ENCODE data around the gene XG.
"Not testable (repeated sequence)": the region's sequence is repeated elsewhere in the genome, so short reads cannot be mapped to it uniquely, and the experiment has no call there.

Gene XG

DNA sequence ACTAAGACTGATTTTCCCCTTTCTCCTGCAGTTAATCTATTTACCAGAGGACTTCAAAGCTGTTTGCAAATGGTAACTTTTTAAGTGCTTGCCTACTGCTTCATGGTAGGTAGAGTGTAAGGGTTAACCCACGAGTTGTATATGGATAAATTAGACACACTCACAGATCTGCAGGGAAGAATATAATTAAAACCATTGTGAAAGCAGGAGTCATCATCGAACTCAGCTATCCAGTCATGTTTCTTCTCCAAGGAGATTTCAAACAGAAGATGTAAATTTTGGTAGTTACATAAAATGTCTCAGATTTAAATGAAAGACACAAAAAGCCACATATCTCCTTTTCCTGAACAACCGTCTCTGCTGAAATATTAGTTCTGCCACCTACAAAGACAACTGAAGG lies 549 bp upstream of the XG start:
- DNase-seq (ENCODE audit: low read depth): no peak
- H3K4me3 ChIP-seq (ENCODE audit: low read depth, low read length): no peak overlapping the region

DNA sequence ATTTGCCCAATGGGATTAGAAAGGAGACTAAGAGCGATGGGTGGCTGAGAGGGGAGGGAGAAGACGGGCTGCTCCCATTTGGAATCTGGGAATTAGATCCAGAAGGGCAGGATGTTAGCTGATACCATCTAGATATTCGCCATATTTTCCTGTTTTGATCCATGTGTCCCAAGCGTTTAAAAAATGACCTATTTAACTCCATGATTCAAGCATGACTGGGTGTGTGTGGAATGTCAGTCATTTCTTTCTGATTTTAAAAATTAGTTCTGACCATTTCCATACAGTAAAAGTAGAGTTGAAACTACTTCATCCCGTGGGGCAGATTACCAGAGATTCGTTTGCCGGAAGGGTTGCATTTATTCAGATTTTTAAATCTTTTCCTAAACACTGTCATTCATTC lies 601 bp downstream of the XG start:
- H3K4me3 ChIP-seq (ENCODE audit: low read depth, low read length); DNase-seq (ENCODE audit: low read depth): not testable (repeated sequence)

More for the DNA sequence above, 549 bp upstream of the XG start:
- TF ChIP-seq, protein P1, sequence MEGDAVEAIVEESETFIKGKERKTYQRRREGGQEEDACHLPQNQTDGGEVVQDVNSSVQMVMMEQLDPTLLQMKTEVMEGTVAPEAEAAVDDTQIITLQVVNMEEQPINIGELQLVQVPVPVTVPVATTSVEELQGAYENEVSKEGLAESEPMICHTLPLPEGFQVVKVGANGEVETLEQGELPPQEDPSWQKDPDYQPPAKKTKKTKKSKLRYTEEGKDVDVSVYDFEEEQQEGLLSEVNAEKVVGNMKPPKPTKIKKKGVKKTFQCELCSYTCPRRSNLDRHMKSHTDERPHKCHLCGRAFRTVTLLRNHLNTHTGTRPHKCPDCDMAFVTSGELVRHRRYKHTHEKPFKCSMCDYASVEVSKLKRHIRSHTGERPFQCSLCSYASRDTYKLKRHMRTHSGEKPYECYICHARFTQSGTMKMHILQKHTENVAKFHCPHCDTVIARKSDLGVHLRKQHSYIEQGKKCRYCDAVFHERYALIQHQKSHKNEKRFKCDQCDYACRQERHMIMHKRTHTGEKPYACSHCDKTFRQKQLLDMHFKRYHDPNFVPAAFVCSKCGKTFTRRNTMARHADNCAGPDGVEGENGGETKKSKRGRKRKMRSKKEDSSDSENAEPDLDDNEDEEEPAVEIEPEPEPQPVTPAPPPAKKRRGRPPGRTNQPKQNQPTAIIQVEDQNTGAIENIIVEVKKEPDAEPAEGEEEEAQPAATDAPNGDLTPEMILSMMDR (IDR thresholded peaks at IDR 0.05; ENCODE audit: insufficient read depth, low read depth, low read length, missing control alignments): no peak

DNA sequence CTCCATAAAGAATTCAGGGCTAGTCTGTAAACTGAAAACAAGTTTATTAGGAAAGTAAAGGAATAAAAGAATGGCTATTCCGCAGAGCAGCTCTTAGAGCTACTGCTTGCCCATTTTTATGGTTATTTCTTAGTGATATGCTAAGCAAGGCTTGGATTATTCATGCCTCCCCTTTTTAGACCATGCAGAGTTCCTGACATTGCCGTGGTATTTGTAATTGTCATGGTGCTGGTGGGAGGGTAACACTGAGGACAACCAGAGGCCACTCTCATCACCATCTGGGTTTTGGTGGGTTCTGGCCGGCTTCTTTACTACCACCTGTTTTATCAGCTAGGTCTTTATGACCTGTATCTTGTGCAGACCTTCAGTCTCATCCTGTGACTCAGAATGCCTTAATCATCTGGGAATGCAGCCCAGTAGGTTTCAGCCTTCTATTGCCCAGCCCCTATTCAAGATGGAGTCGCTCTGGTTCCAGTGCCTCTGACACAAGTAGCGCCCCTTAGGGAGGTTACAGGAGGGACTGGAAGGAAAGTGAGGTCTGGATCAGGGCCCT lies 3.4 kb downstream of the XG start:
- not testable (repeated sequence) for H3K4me3 ChIP-seq (ENCODE audit: low read depth, low read length); DNase-seq (ENCODE audit: low read depth)

DNA sequence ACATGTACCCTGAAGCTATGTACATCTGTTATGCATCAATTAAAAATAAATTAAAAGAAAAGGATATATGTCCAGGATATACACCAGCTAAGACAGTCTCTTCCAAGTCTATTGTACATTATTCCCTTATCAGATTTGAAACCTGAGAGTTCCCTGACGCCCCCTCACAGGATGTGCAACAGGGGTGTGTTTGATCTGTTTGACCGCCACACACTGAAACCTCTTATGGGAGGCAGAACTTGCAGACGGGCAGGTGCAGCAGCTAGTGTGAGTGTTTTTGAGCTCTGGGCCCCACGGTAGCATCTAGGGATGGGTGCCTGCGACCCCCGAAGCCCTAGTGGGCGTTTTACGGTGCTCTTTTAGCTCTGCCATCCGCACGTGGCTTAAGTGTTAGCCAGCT lies 4.7 kb downstream of the XG start:
- TF ChIP-seq, protein P1 (IDR thresholded peaks at IDR 0.05; ENCODE audit: insufficient read depth, low read depth, low read length, missing control alignments): no peak
- DNase-seq (ENCODE audit: low read depth): no peak

DNA sequence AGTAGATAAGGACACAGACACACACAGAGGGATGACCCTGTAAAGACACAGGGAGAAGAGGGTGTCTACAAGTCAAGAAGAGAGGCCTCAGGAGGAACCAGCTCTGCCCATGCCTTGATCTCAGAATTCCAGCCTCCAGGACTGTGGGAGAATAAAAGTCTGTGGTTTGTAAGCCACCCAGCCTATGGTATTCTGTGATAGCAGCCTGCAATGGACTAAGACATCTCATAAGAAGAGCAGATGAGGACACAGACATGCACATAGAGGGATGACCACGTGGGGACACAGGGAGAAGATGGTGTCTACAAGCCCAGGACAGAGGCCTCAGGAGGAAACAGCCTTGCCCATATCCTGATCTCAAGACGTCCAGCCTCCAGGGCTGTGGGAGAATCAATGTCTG lies 9.4 kb downstream of the XG start:
- TF ChIP-seq, protein P1 (IDR thresholded peaks at IDR 0.05; ENCODE audit: insufficient read depth, low read depth, low read length, missing control alignments): no peak
- DNase-seq (ENCODE audit: low read depth): no peak
- no peak overlapping the region for H3K4me3 ChIP-seq (ENCODE audit: low read depth, low read length)

More for the DNA sequence above, 4.7 kb downstream of the XG start:
- H3K4me3 ChIP-seq (ENCODE audit: low read depth, low read length): no peak overlapping the region

DNA sequence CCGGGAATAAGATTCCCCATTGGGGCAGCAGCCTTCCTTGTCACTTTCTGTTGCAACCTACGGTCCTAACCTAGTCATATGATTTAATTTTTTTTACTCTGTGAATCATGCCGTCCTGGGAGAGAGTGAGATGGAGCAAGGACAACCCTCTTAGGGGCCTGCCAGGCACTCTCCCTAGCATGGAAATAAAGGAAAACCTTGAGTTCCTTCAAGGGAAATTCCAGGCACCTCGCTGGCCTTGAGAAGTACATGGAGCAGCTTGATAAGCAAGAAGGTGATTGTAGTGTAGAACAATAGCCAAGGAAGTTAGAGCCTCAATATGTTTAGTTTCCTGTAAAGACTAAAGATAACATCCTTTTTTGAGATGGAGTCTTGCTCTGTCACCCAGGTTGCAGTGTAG lies 10.8 kb downstream of the XG start:
- H3K4me3 ChIP-seq (ENCODE audit: low read depth, low read length); DNase-seq (ENCODE audit: low read depth): not testable (repeated sequence)

DNA sequence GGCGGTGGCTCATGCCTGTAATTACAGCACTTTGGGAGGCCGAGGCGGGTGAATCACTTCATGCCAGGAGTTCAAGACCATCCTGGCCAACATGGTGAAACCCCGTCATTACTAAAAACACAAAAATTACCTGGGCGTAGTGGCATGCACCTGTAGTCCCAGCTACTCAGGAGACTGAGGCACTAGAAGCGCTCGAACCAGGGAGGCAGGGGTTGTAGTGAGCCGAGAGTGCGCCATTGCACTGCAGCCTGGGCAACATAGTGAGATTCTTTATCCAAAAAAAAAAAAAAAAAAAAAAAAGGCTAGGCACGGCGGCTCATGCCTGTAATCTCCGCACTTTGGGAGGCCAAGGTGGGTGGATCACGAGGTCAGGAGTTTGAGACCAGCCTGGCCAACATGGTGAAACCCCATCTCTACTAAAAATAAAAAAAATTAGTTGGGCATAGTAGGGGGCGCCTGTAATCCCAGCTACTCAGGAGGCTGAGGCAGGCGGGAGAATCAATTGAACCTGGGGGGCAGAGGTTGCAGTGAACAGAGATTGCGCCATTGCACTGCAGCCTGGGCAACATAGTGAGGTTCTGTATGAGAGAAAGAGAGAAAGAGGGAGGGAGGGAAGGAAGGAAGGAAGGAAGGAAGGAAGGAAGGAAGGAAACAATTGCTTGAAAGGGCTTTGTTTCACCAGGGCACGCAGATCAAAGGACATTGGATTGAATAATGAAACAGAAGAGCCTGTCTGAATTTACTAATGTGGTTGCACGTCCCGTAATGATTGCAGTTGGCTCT lies 13.1 kb downstream of the XG start:
- H3K4me3 ChIP-seq (ENCODE audit: low read depth, low read length); DNase-seq (ENCODE audit: low read depth): not testable (repeated sequence)

DNA sequence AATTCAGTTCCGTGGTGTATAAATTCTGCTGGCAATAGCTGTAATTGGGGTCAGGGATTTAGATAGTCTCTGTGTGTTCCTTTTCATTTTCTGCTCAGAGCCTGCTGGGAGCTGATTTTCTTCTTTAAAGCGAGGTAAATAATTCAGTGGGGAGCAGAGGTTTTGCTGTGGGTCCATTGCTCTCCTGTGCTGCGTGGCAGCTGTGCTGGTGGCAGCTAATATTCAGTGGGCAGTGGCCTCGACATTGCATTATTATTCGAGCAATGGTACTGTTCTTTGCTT lies 13.7 kb downstream of the XG start:
- no peak overlapping the region for H3K4me3 ChIP-seq (ENCODE audit: low read depth, low read length)
- DNase-seq (ENCODE audit: low read depth): no peak
- TF ChIP-seq, protein P1 (IDR thresholded peaks at IDR 0.05; ENCODE audit: insufficient read depth, low read depth, low read length, missing control alignments): no peak

DNA sequence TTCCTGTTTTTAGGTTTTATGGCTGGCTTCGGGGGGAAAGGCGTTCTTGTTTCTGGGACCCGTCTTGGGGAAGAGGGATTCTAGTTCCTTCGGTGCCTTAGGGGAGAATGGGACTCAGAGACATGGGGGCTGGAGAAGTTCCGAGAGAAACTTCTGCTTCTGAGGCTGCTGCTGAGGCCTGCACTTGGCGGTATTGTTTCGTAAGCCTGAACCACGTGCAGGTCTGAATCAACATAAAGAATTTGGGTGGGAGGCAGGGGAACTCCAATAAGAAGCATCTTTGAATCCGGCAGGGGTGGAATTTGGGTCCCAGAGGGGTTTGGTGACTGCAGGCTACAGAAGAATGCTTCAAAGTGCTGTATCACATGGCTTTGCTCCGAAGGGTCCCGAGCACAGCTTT lies 15.1 kb downstream of the XG start:
- TF ChIP-seq, protein P1 (IDR thresholded peaks at IDR 0.05; ENCODE audit: insufficient read depth, low read depth, low read length, missing control alignments): no peak
- DNase-seq (ENCODE audit: low read depth): no peak
- no peak overlapping the region for H3K4me3 ChIP-seq (ENCODE audit: low read depth, low read length)
